ENCODE measurements around the gene CFAP46. TPM values are rescaled to one million over a fixed set of nuclear protein-coding genes. Genes with fewer than 3 reads are reported as not detected.

The CFAP46 gene
- total and polyA plus RNA-seq, 8 donors: 1.2 to 5.2 (median 3.5) TPM

DNA sequence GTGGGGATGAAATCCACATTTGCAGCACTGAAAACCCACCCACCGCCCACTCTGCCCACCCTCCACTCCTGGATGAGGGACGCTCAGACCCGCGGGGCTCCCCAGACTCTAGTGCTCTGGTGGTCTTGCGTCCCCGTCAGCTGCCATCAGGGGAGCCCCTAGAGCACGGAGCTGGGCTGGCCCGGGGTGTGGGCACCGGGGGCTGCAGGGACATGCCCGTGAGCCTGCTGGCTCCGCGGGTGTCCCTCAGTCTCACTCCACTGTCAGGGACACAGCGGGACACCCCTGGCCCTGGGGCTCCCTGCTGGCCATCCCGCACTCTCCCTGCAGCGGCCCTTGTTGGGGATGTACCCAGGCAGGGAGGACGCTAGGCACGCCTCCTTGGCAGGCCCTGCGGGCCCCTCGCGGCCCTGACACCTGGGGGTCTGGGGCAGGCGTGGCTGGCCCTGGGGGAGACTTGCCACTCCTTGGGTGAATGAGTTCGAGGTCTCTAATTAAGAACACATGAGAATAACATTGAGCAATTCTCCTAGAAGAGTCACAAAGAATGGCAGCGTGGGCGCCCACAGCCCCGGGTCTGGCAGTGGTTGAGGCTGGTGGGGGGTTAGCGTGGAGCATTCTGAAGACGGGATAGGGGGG, 64.2 kb downstream of the CFAP46 start:
- Histone ChIP-seq H3K27me3 (peaks cover 3 to 74% of the 10 kb centered on the region in 2 donors), H3K4me3 (no peak overlapping the region), H3K4me1 (no peaks in the 10 kb centered on the region), H3K36me3 (no peaks in the 10 kb centered on the region), H3K27ac (no peak overlapping the region), H3K9me3 (no peaks in the 10 kb centered on the region)
- ATAC-seq (no peak), DNase-seq (peak in 2 of 4 donors; percentile 22 to 73)
- intact Hi-C loops (cut with DNase I): no loop called here
- TF ChIP-seq, protein P1, sequence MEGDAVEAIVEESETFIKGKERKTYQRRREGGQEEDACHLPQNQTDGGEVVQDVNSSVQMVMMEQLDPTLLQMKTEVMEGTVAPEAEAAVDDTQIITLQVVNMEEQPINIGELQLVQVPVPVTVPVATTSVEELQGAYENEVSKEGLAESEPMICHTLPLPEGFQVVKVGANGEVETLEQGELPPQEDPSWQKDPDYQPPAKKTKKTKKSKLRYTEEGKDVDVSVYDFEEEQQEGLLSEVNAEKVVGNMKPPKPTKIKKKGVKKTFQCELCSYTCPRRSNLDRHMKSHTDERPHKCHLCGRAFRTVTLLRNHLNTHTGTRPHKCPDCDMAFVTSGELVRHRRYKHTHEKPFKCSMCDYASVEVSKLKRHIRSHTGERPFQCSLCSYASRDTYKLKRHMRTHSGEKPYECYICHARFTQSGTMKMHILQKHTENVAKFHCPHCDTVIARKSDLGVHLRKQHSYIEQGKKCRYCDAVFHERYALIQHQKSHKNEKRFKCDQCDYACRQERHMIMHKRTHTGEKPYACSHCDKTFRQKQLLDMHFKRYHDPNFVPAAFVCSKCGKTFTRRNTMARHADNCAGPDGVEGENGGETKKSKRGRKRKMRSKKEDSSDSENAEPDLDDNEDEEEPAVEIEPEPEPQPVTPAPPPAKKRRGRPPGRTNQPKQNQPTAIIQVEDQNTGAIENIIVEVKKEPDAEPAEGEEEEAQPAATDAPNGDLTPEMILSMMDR (IDR thresholded peaks at IDR 0.05): no peak

DNA sequence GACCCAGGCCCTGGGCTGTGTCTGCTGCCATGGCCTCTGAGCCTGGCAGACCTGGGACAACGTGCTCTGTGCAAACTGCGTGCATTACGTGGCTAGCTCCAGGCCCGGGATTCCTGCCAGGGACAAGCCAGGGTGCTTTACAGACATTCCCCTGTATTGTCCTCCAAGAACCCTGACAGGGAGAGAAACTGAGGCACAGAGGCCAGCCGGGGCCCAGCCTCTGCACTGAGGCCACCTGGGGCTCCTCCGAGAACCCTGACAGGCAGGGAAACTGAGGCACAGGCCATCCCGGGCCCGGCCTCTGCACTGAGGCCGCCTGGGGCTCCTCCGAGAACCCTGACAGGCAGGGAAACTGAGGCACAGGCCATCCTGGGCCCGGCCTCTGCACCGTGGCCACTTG, 64.9 kb downstream of the CFAP46 start:
- TF ChIP-seq, protein P1 (IDR thresholded peaks at IDR 0.05): no peak
- Histone ChIP-seq H3K9me3 (no peaks in the 10 kb centered on the region), H3K4me3 (no peak overlapping the region), H3K27ac (no peak overlapping the region), H3K27me3 (peaks cover 3 to 81% of the 10 kb centered on the region in 2 donors), H3K4me1 (no peaks in the 10 kb centered on the region), H3K36me3 (no peaks in the 10 kb centered on the region)
- ATAC-seq (no peak), DNase-seq (peak in 2 of 4 donors; percentile 21 to 28)
- intact Hi-C loops (cut with DNase I): no loop called here

DNA sequence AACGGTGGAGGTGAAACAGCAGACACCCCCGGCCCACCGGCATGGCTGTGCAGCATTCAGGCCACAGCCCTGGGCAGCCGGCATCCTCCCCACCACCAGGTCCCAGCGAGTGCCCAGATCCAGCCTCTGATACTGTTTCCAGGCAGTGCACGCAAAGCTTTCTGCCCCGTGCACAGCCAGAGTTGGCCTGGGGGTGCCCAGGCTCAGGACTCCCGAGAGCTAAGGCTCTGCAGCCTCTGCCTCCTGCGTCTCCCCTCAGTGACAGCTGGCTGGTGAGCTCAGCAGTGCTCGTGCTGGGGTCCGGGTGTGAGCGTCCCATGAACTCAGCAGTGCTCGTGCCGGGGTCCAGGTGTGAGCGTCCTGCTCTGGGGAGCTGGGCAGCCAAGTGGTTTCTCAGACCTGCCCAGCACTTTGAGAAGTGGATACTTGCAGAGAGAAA, 65.4 kb downstream of the CFAP46 start:
- DNase-seq: peak in 2 of 4 donors; percentile 27 to 46
- no peaks in the 10 kb centered on the region for H3K9me3 ChIP-seq
- ATAC-seq: no peak
- H3K4me1 ChIP-seq: no peaks in the 10 kb centered on the region
- peaks cover 3 to 85% of the 10 kb centered on the region in 2 donors for H3K27me3 ChIP-seq
- intact Hi-C loops (cut with DNase I): no loop called here
- TF ChIP-seq, protein P1 (IDR thresholded peaks at IDR 0.05): no peak
- no peaks in the 10 kb centered on the region for H3K36me3 ChIP-seq
- H3K4me3 ChIP-seq: no peak overlapping the region
- no peak overlapping the region for H3K27ac ChIP-seq

DNA sequence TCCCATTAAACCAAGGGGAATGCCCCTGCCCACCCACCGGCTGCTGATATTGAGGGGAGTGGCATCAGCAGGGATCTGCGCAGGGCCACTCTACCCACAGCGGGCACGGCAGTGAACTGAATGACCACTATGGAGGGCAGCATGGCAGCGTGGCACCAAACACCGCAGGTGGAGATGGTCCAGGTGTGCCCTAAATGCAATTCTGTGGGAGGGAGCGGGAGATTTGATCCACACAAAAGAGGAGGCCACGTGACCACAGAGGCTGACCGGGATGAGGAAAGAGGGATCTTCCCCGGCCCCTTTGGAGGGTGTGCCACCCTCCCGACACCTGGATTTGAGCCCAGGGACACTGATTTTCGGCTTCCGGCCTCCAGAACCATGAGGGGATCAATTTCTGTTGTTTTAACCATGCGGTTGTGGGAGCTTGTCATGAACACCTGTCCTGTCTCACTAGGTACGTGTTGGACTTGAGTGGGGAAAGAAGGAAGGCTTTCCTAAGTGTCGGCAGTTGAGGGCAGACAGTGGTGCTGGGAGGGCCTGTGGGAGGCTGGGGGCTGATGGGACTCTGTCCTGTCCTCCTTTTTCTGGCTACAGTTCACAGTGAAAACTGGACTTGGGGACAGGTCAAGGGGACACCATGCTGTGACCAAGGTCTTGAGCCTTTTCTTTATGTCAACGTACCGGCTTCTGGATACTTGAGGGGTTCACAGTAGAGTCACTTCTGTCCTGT, 66.1 kb downstream of the CFAP46 start:
- H3K9me3 ChIP-seq: no peaks in the 10 kb centered on the region
- H3K27ac ChIP-seq: no peak overlapping the region
- no peak overlapping the region for H3K4me3 ChIP-seq
- H3K27me3 ChIP-seq: peaks cover 3 to 88% of the 10 kb centered on the region in 2 donors
- no peaks in the 10 kb centered on the region for H3K4me1 ChIP-seq
- no peak for ATAC-seq
- DNase-seq: peak in 2 of 4 donors; percentile 16 to 43
- H3K36me3 ChIP-seq: no peaks in the 10 kb centered on the region
- intact Hi-C loops (cut with DNase I): no loop called here
- TF ChIP-seq, protein P1 (IDR thresholded peaks at IDR 0.05): no peak

DNA sequence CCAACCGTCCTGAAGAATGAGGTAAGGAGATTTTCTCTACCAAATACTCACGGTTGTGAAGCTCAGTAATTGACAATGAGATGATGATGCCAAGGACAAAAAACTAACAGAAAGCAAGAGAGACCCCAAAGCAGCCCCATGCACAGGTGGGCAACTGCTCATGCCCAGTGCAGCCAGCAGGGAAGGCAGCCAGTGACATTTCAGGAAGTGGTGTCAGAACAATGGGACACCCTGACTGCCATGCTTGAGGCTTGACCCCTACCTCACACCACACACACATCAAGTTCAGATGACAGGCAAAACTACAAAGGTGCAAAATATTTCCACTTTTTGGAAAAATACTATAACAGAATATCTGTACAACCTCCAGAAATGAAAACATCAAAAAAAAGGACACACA, 66.9 kb downstream of the CFAP46 start:
- intact Hi-C loops (cut with DNase I): no loop called here
- TF ChIP-seq, protein P1 (IDR thresholded peaks at IDR 0.05): no peak
- DNase-seq: peak in 1 of 4 donors; percentile 10

More for the DNA sequence above, 66.9 kb downstream of the CFAP46 start:
- H3K36me3 ChIP-seq: no peaks in the 10 kb centered on the region
- no peaks in the 10 kb centered on the region for H3K4me1 ChIP-seq
- no peak overlapping the region for H3K4me3 ChIP-seq
- peaks cover 3 to 82% of the 10 kb centered on the region in 2 donors for H3K27me3 ChIP-seq
- H3K9me3 ChIP-seq: peaks cover 0 to 4% of the 10 kb centered on the region in 2 donors
- H3K27ac ChIP-seq: no peak overlapping the region
- ATAC-seq: no peak

Data from left lung (tissue), 10 donors.